SIG-M5 treated with dmso at 0.1 percent for 504 hours (cell line): ENCODE data around the gene PGAM4.
"Not testable (repeated sequence)": the region's sequence is repeated elsewhere in the genome, so short reads cannot be mapped to it uniquely, and the experiment has no call there.

Experiments
- DNase-seq: peaks from one replicate; lab custom pipeline; 2025; ENCODE audit not compliant: unreplicated experiment; lab: John Stamatoyannopoulos, UW

Gene PGAM4

GRCh38 chrX:77930581-77930980, 38.9 kb downstream of the PGAM4 start:
- DNase-seq = no peak

DNA sequence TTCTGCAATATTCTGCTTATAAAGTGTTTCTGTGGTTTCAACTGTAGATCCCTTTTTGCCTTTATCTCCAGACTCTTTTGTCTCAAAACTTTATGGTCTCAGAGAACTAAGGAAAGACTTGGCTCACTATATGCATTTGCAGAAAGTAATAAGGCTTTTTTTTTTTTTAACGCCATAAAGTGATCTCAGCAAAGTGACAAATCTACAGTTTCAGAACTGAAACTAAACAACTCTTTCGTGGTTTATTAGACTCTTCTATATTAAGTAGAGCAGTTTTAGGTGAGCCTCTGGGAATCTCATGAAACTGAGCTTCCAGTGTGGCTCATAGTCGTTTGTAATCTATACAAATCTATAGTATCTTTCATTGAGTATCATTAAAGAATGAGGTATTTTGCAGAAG, 43.7 kb downstream of the PGAM4 start:
- no peak for DNase-seq

DNA sequence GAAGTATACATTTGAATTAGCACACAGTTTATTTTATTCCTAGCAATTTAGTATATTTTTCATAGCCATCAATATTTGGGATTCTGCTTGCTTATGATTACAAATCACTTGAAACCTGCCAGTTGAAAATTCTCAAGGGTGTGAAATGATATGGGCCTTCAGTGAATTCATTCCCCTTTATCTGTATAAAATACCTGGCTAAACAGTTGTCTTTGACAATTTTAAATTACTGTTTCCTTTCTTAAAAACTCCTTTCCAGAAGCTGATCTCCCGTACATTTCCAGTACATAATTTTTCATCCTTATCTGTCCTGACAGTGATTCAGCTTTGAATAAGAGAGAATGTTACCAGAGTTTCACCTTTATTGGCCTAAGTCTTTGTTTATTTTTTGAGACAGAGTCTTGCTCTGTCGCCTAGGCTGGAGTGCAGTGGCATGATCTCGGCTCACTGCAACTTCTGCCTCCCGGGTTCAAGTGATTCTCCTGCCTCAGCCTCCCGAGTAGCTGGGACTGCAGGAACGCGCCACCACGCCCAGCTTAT, 45.0 kb downstream of the PGAM4 start:
- no peak for DNase-seq

DNA sequence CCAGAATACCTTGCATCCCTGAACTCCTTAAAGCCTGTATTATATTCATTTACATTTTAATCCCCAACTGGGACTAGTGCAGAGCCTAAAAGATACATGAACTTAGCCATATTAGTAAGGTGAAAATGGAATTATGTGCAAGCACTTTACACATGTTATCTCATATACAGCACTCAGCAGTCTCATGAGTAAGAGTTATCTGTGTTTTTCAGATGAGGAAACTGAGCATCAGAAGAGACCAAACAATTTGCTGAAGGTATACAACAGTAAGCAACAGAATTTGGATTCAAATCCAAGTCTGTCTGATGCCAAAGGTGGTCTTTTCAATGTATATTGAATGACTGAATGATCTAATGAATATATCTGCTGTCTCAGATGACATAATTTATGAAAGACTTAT, 46.7 kb downstream of the PGAM4 start:
- no peak for DNase-seq

- not testable (repeated sequence) for DNase-seq
Observed at GRCh38 chrX:77919370-77919769, 50.1 kb downstream of the PGAM4 start.

DNA sequence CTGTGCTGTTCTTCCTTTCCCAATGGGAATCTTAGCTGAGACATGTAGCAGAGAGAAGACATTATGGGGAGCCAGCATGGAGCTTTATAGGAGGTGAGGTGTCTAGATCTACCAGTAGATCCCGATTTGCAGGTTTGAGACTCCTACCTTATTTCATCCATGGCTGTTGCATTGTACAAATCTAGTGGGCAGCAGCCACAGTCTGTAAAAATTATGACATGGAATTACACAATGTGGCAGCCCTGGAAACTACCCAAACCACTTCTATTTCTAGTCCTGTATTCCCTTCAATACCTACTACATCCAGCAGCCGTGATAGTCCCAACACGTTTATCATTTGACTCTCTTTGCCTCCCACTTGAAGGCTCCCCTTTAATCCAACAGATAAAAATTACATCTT, 50.9 kb downstream of the PGAM4 start:
- peak; percentile 17 for DNase-seq
